Dermis microvascular lymphatic vessel endothelial cell (primary cell): ENCODE data around the gene ITGA3. TPM values are rescaled to one million over a fixed set of nuclear protein-coding genes. Genes with fewer than 3 reads are reported as not detected.

Experiments
- DNase-seq, 2 donors: peaks; one replicate each; pipeline versions ENCODE4 v3.0.0 to v3.0.0-alpha.2; 2010; ENCODE audit warnings: low read depth in 2 of 2
- total RNA-seq: library from RNA; depleted of rRNA; stranded (reverse); fragments of >200 nt; gene quantifications from 2 replicates; pipeline ENCODE4 v1.2.1, GENCODE V29; 2014

The ITGA3 gene
- total RNA-seq, 1 donor from 2014 or later = 104 TPM

GRCh38 chr17:50070908-50071680 is 15.2 kb downstream of the ITGA3 start:
- no peak for DNase-seq

- no peak for DNase-seq
These were observed 15.8 kb downstream of the ITGA3 start for GRCh38 chr17:50071692-50072091.

GRCh38 chr17:50072130-50072529 is 16.2 kb downstream of the ITGA3 start:
- DNase-seq = no peak

GRCh38 chr17:50072925-50073324 is 17.0 kb downstream of the ITGA3 start:
- DNase-seq = no peak

GRCh38 chr17:50074227-50074626 is 18.3 kb downstream of the ITGA3 start:
- no peak for DNase-seq

- no peak for DNase-seq
These were observed 19.6 kb downstream of the ITGA3 start for GRCh38 chr17:50075446-50076032.

GRCh38 chr17:50076221-50076590 is 20.3 kb downstream of the ITGA3 start:
- no peak for DNase-seq

- no peak for DNase-seq
These were observed 20.8 kb downstream of the ITGA3 start for GRCh38 chr17:50076591-50077235.

GRCh38 chr17:50078430-50078829 is 22.5 kb downstream of the ITGA3 start:
- no peak for DNase-seq

GRCh38 chr17:50079334-50080095 is 23.6 kb downstream of the ITGA3 start:
- DNase-seq = peak in 1 of 2 donors; percentile 60

- DNase-seq = no peak
These were observed 24.2 kb downstream of the ITGA3 start for GRCh38 chr17:50080096-50080480.

GRCh38 chr17:50080827-50081226 is 24.9 kb downstream of the ITGA3 start:
- DNase-seq = peak; percentile 63 to 94

- DNase-seq = no peak
These were observed 25.8 kb downstream of the ITGA3 start for GRCh38 chr17:50081757-50082156.

- peak; percentile 38 to 66 for DNase-seq
These were observed 31.5 kb downstream of the ITGA3 start for GRCh38 chr17:50087246-50087911.

- no peak for DNase-seq
These were observed 32.0 kb downstream of the ITGA3 start for GRCh38 chr17:50087912-50088405.

GRCh38 chr17:50088952-50089825 is 33.3 kb downstream of the ITGA3 start:
- no peak for DNase-seq

- no peak for DNase-seq
These were observed 34.2 kb downstream of the ITGA3 start for GRCh38 chr17:50090071-50090470.

- DNase-seq = no peak
These were observed 35.3 kb downstream of the ITGA3 start for GRCh38 chr17:50090971-50091917.

- DNase-seq = no peak
These were observed 36.0 kb downstream of the ITGA3 start for GRCh38 chr17:50091918-50092285.
